Transverse colon (tissue), 4 donors: ENCODE measurements around the gene ETNK2. TPM values are rescaled to one million over a fixed set of nuclear protein-coding genes. Genes with fewer than 3 reads are reported as not detected.

Source experiments
- DNase-seq: peaks from one replicate; pipeline ENCODE4 v3.0.0-alpha.2; 2019
- H3K27ac ChIP-seq, 4 donors: fragments of 200-600 bp; sonication (generic); 2 replicates each; pipeline ENCODE4 v1.5.1; 2016 to 2018; ENCODE audit warnings: inconsistent platforms in 4 of 4
- H3K27me3 ChIP-seq: fragments of 200-600 bp; sonication (generic); 2 replicates; pipeline ENCODE4 v1.5.1; 2017; ENCODE audit warnings: inconsistent platforms
- H3K36me3 ChIP-seq, 4 donors: fragments of 200-600 bp; sonication (generic); 2 replicates each; pipeline ENCODE4 v1.5.1; 2017 to 2019; ENCODE audit warnings: inconsistent platforms in 4 of 4
- H3K4me1 ChIP-seq, 4 donors: fragments of 200-600 bp; sonication (generic); 2 replicates each; pipeline ENCODE4 v1.5.1; 2017 to 2020; ENCODE audit warnings: inconsistent platforms in 4 of 4
- H3K4me3 ChIP-seq, 4 donors: fragments of 200-600 bp; sonication (generic); 1 replicate in 1 of 4; 2 replicates in 3 of 4; pipeline versions ENCODE4 v1.5.1 to v1.6.1; 2017 to 2019; ENCODE audit warnings: inconsistent platforms in 4 of 4
- H3K9me3 ChIP-seq, 2 donors: fragments of 200-600 bp; sonication (generic); 2 replicates each; pipeline ENCODE4 v1.5.1; 2017 to 2019; ENCODE audit warnings: inconsistent platforms in 2 of 2
- EP300 ChIP-seq: sonication (generic); formaldehyde crosslinking; IDR thresholded peaks from one replicate; pipeline ENCODE4 v1.6.1; 2017; ENCODE audit warnings: antibody characterized with exemption, low read depth
- POLR2A ChIP-seq: fragments of 450-650 bp; IDR thresholded peaks from one replicate; pipeline ENCODE4 v1.6.1; 2016; ENCODE audit warnings: antibody characterized with exemption, mild to moderate bottlenecking, moderate library complexity
- POLR2AphosphoS5 ChIP-seq, 3 donors: sonication (generic); formaldehyde crosslinking; IDR thresholded peaks; one replicate each; pipeline ENCODE4 v1.6.1; 2016; ENCODE audit warnings: antibody characterized with exemption in 3 of 3
- WGBS, 2 donors: methylation state at CpG; one replicate each; pipeline ENCODE4 v1.1.5; 2018; ENCODE audit warnings: low coverage in 1 of 2; 5-methylcytosine and 5-hydroxymethylcytosine counted together
- in situ Hi-C, 4 donors: fragments of 200-750 bp; cut with MboI; loops; one replicate each; pipeline versions ENCODE4 v1.15.0 to v1.15.1; 2017; ENCODE audit warnings: low sequenced_read_pairs in 3 of 4, low pct_ligation_motif_present in 1 of 4, low pct_unique_long_range_greater_than_20kb in 1 of 4
- intact Hi-C: fragments of 100-400 bp; cut with DNase I; formaldehyde crosslinking; loops from one replicate; pipeline ENCODE4 v1.15.1; 2023; ENCODE audit warnings: low total_unique reads
- total RNA-seq, 4 donors: library from RNA; depleted of rRNA; stranded (reverse); fragments of >200 nt; gene quantifications; one replicate each; pipeline ENCODE4 v1.1.0, GENCODE V29; 2016
- TF ChIP-seq, protein P1 (sequence below), 5 experiments: fragments of 200-600 bp in 3 of 5; fragments of 450-650 bp in 2 of 5; sonication (generic) in 3 of 5; IDR thresholded peaks; 1 replicate in 2 of 5; 2 replicates in 3 of 5; pipeline ENCODE4 v1.5.1; 2016 to 2017; ENCODE audit warnings: antibody characterized with exemption in 5 of 5, inconsistent platforms in 3 of 5, mild to moderate bottlenecking in 2 of 5, moderate library complexity in 1 of 5

The ETNK2 gene
- total RNA-seq, 4 donors from 2014 or later, result 1.9 to 3.7 (median 3.3) TPM; not detected in 1

DNA sequence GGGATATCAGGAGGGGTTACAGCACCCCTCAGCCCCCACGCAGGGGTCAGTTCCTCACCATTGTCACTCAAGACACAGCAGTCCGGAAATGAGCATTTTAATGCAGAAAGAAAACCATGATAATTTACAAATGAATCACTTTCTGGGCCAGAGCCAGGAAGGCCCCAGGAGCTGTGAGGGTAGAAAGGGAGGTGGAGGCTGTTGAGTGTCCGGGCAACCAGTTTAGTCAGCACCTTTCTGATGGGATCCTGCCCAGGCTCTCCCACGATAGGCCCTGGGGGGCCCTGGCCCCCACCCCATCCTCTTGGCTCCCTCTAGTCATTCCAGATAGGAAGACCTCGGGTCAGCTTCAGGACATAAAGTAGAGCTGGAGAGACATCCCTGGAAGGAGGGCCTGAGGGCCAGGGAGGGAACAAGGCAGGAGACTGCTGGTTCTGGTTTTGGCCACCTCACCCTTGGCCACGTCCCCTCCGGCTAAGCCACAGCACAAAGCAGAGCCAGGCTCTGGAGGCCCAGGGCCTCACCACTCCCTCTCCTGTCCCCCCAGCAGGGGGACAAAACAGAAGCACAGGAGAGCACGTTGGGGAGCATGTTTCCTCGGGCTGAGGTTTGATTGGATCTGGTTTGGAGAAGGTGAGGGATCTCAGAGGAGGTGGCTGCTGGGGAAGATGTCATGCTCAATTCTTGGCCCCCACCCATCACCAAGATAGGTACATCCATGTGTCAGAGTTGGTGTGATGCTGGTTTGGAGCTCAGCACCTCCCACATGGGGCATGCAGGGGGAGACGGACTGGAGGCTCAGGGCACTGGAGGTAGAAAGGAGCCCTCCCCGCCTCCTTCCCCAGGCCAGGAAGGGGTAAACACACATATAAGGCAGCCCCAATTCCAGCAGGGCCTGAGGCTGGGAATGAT is 20.6 kb downstream of the ETNK2 start:
- no peaks in the 10 kb centered on the region for H3K9me3 ChIP-seq
- in situ Hi-C loops, result no loop called here
- no peak for DNase-seq
- TF ChIP-seq EP300 (no peak), POLR2A (no peak), POLR2AphosphoS5 (IDR thresholded peaks at IDR 0.05) (no peak)
- TF ChIP-seq, protein P1, sequence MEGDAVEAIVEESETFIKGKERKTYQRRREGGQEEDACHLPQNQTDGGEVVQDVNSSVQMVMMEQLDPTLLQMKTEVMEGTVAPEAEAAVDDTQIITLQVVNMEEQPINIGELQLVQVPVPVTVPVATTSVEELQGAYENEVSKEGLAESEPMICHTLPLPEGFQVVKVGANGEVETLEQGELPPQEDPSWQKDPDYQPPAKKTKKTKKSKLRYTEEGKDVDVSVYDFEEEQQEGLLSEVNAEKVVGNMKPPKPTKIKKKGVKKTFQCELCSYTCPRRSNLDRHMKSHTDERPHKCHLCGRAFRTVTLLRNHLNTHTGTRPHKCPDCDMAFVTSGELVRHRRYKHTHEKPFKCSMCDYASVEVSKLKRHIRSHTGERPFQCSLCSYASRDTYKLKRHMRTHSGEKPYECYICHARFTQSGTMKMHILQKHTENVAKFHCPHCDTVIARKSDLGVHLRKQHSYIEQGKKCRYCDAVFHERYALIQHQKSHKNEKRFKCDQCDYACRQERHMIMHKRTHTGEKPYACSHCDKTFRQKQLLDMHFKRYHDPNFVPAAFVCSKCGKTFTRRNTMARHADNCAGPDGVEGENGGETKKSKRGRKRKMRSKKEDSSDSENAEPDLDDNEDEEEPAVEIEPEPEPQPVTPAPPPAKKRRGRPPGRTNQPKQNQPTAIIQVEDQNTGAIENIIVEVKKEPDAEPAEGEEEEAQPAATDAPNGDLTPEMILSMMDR (IDR thresholded peaks at IDR 0.05), result no peak
- peak overlapping the region in 3 of 4 donors; percentile 11 to 22 (median 15) for H3K27ac ChIP-seq
- peaks cover 11 to 31% (median 17%) of the 10 kb centered on the region in 4 donors for H3K4me1 ChIP-seq
- WGBS, 2 donors, result 56% methylated on average over 11 of the region's 11 CpGs; no CpG with 5 or more reads in 1 of the 2 donors
- no peaks in the 10 kb centered on the region for H3K36me3 ChIP-seq
- H3K4me3 ChIP-seq, result no peak overlapping the region
- H3K27me3 ChIP-seq, result no peaks in the 10 kb centered on the region
- intact Hi-C loops, result loop anchor here (2.0 kb wide), 1 partner anchor 270 kb away; the partner anchor contains the start of gene SNRPE

DNA sequence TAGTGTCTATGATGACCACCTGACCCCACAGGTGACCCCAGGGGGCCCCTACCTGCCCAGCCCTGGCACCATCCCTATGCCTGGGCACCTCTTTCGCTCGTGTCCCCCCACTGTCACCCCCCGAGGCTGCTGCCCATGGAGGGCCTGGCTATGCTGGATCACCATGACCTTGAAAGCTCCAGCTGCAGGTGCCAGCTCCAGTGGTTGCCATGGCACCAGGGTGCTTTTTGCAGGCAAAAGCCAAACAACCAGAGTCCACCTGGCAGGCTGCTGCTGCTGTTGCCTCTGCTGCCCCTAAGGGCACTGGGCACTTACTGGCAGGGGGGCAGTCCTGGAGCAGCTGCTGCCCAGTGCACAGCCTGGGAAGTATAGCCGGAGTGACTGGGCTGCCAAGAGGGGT is 21.7 kb downstream of the ETNK2 start:
- DNase-seq, result no peak
- H3K9me3 ChIP-seq, result no peaks in the 10 kb centered on the region
- 77% methylated on average over 4 of the region's 4 CpGs; no CpG with 5 or more reads in 1 of the 2 donors for WGBS, 2 donors
- TF ChIP-seq, protein P1 (IDR thresholded peaks at IDR 0.05), result no peak
- TF ChIP-seq POLR2AphosphoS5 (IDR thresholded peaks at IDR 0.05), result no peak
- no peak for TF ChIP-seq EP300
- TF ChIP-seq POLR2A, result no peak
- H3K4me3 ChIP-seq, result no peak overlapping the region
- no peak overlapping the region for H3K27ac ChIP-seq
- H3K36me3 ChIP-seq, result peaks cover 0 to 7% (median 0%) of the 10 kb centered on the region in 4 donors
- in situ Hi-C loops, result no loop called here
- peaks cover 11 to 32% (median 17%) of the 10 kb centered on the region in 4 donors for H3K4me1 ChIP-seq
- H3K27me3 ChIP-seq, result no peaks in the 10 kb centered on the region
- intact Hi-C loops, result loop anchor here (2.0 kb wide), 1 partner anchor 269 kb away; the partner anchor contains the start of gene SNRPE

DNA sequence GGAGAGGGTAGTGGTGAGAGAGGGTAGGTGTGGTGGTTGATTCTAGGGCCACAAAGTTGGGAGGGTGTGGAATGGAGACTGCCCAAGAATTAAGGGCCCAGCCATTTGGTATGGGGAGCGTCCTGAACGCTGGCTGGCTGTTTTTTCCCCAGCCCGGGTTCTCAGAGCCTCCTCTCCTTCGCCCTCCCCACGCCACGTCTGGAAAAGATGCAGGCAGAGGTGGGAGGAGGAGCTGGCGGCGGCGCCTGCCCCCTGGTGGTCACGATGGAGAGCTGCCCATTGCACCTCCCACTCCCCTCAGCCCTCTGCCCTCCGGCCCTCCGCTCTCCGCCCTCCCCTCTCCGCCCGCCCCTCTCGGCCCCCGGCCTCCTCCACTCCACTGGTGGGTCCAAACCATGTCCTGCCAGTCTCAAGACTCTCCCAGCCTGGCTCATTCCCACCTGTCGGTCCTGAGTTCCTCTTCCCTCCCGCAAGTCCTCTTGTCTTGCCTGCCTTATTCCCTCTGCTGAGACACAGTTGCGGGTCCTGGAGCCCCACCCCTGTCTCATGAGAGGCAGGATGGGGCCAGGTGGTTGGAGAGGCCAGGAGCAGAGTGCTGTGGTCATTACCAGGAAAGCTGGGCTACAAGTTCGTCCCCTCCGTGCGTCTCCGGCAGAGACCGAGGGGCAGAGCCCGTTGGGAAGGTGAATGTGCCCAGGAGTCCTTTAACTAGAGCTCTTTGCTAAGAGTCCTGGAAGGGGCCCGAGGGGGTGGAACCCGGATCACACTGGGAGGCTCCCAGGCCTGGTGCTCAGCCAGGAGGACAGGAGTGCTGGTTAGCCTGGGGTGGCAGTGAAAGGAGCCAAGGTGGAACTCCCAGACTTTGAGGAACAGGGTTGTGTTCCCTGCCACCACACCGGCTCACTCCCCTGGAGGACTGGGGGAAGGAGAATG is 22.6 kb downstream of the ETNK2 start:
- H3K4me3 ChIP-seq, result peak overlapping the region in 3 of 4 donors; percentile 20 to 36 (median 23)
- DNase-seq, result peak; percentile 73
- peaks cover 0 to 7% (median 0%) of the 10 kb centered on the region in 4 donors for H3K36me3 ChIP-seq
- 11% methylated on average over 26 of the region's 29 CpGs; no CpG with 5 or more reads in 1 of the 2 donors for WGBS, 2 donors
- in situ Hi-C loops, result loop anchor here (5.0 to 10.0 kb wide), 5 partner anchors 54 to 267 kb away; partner anchors contain the start of genes SOX13 (in 2 of the 4) and SNRPE (in 1 of the 4)
- TF ChIP-seq, protein P1 (IDR thresholded peaks at IDR 0.05), result peak; percentile 89 to 97 (median 94)
- TF ChIP-seq EP300 (no peak), POLR2AphosphoS5 (IDR thresholded peaks at IDR 0.05) (peak in 1 of 3 donors; percentile 54), POLR2A (no peak)
- H3K27me3 ChIP-seq, result no peaks in the 10 kb centered on the region
- H3K9me3 ChIP-seq, result no peaks in the 10 kb centered on the region
- intact Hi-C loops, result no loop called here
- peak overlapping the region in 2 of 4 donors; percentile 57 to 68 for H3K27ac ChIP-seq
- peaks cover 11 to 32% (median 17%) of the 10 kb centered on the region in 4 donors for H3K4me1 ChIP-seq
